Right forelimb (tissue), 1 donor: ENCODE results near the gene SLC13A3.

Source experiments
- DNase-seq: peaks from one replicate; pipeline ENCODE4 v3.0.0-alpha.2; 2018

Gene SLC13A3

GRCh38 chr20:46552460-46553420 is 98.5 kb downstream of the SLC13A3 start:
- no peak for DNase-seq

GRCh38 chr20:46551522-46552381 is 99.5 kb downstream of the SLC13A3 start:
- DNase-seq = no peak

DNA sequence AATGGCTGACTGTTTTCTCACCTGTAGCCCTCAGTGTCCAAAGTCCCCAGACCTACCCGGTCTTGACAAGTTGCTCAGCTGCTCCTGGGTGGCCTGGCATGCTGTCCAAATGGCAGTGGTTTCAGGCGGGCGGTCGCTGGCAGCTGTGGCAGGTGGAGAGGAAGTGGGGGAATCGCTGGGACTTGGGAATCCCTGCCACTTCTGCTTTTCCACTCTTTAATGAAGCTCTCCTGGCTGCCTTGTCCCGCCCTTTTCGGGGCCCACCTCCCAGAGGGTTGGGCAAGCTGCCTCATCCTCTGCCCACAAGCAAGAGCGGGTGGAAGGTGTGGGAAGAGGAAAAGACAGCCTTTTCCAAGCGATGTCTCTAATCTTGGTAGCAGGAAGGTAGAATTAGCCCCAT is 100.8 kb downstream of the SLC13A3 start, which contains the start of gene OCSTAMP:
TSS of gene OCSTAMP (minus strand) at position 194 of the 400 bp plus-strand sequence. CDS start at position 100, 94 bp downstream.
- DNase-seq = no peak

- no peak for DNase-seq
Measured at GRCh38 chr20:46549188-46549972, 101.9 kb downstream of the SLC13A3 start.

- no peak for DNase-seq
Measured at GRCh38 chr20:46548688-46549087, 102.6 kb downstream of the SLC13A3 start.

- DNase-seq = no peak
Measured at GRCh38 chr20:46547995-46548394, 103.3 kb downstream of the SLC13A3 start.

GRCh38 chr20:46546936-46547335 is 104.3 kb downstream of the SLC13A3 start:
- DNase-seq = no peak

DNA sequence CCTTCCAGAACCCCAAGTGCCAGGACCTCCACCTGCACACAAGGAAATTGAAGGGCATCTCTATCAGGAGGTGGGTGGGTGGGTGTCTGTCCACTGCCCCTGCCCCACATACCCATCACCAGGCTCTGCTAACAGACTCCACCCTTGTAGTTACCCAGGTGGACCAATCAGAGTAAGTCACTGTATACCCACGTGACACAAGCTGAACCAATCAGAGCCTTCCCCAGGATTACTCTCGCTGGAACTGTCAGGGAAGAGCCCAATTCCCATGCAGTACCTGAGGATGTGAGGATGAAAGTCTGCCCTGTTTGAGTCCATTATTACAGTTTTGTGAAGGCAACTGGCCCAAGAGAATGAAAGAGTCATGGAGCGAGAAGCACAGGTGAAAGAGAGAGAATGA is 105.0 kb downstream of the SLC13A3 start:
- DNase-seq = no peak

DNA sequence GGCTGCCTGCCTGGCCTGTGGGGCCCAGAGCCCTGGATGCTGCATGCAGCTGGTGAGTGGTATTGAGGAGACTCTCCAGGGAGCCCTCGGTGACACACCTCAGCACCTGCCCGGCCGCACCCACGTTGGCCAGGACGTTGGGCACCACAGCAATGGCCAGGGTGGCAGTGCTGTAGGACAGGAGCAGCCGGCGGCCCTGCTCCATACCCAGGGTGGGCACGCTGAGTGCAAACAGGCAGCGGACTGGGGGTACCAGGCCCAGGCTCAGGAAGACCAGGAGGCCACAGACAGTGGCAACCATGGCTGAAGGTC is 105.5 kb downstream of the SLC13A3 start:
- DNase-seq = no peak

- no peak for DNase-seq
Measured at GRCh38 chr20:46545077-46545826, 106.0 kb downstream of the SLC13A3 start.

DNA sequence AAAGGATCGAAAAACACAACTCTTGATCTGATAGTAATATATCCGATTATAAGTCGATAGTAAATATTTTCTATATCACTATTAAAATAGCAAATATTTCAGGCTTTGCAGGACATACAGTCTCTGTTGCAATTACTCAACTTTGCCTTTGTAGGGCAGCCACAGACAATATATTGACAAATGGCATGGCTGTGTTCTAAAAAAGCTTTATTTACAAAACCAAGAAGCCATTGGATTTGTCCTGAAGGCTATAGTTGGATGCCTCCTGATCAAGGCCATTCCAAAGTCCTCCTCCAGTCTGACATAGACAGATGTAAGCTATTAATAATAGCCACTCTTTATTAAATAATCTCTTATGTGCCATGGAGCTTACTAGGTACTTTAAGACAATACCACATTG is 106.7 kb downstream of the SLC13A3 start:
- no peak for DNase-seq

GRCh38 chr20:46543959-46544358 is 107.3 kb downstream of the SLC13A3 start:
- no peak for DNase-seq

GRCh38 chr20:46543033-46543432 is 108.2 kb downstream of the SLC13A3 start:
- no peak for DNase-seq

GRCh38 chr20:46541229-46541935 is 109.9 kb downstream of the SLC13A3 start:
- no peak for DNase-seq

DNA sequence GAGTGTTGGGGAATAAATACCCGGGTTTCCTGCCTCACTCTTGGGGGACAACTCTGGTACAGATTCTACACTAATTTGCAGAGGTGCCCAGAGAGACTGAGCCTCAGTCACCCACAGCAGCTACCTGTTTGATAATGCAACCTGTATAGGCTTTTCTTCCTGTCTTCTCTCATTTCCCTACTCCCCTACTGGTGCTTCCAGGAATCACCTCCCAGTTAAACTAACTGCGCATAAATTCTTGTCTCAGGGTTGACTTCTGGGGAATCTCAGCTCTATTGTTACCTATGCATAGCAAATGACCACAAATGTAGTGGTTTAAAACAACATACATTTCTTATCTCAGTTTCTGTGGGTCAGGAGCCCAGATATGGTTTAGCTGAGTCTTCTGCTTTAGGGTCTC is 112.1 kb downstream of the SLC13A3 start:
- DNase-seq = no peak

DNA sequence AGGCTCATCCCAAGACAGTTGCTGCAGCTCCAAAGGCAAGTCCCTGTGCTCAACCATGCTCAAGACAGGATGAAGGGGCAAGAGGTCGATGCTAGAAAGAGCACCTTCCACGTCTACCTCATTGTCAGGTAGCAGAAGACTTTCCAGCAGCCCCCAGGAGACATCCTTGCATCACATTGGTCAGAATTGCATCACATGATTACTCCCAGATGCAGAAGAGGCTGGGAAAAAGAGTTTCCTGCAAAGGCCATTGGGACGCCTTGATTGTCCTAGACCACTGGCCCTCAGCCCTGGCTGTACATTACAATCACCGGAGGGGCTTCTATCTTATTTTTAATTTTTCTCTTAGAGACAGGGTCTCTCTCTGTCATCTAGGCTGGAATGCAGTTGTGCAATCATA is 120.6 kb downstream of the SLC13A3 start:
- DNase-seq = no peak

GRCh38 chr20:46523696-46524328 is 127.4 kb downstream of the SLC13A3 start:
- DNase-seq = no peak

- no peak for DNase-seq
Measured at GRCh38 chr20:46523108-46523507, 128.2 kb downstream of the SLC13A3 start.

GRCh38 chr20:46520976-46521579 is 130.2 kb downstream of the SLC13A3 start:
- DNase-seq = no peak

- no peak for DNase-seq
Measured at GRCh38 chr20:46520540-46520939, 130.7 kb downstream of the SLC13A3 start.
